ENCODE measurements around the gene NECAB2.

The NECAB2 gene

DNA sequence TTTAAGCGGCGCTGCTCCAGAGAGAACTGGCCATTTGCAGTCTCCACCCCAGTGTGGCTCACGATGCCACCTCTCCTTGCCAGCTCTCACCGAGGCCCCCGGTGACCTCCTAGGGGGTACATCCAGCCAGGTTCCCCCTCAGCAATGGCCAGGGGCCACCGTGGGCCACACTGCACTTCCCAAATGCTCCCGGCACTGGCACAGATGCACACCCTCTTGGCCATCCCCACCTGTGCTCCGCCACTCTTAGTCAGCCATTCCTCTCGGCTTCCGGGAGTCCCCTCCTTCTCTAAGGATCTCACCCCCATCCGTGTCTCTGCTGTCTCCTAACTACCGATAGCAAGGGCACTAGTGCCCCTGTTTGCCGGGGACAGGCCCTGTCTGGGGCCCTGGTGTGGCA, 43.4 kb upstream of the NECAB2 start:
- Histone ChIP-seq H3K27ac (replicated peaks) (no peak overlapping the region), H3K4me3 (replicated peaks; ENCODE audit: insufficient read depth, low read length) (no peak overlapping the region), H3K27me3 (ENCODE audit: insufficient read depth, poor library complexity, severe bottlenecking) (no peaks in the 10 kb centered on the region)
- no peak for DNase-seq (ENCODE audit: low read depth in 1 of 2, low spot score in 1 of 2)
- no peak for TF ChIP-seq GABPA (IDR thresholded peaks at IDR 0.05; ENCODE audit: low read depth)
- TF ChIP-seq, protein P1, sequence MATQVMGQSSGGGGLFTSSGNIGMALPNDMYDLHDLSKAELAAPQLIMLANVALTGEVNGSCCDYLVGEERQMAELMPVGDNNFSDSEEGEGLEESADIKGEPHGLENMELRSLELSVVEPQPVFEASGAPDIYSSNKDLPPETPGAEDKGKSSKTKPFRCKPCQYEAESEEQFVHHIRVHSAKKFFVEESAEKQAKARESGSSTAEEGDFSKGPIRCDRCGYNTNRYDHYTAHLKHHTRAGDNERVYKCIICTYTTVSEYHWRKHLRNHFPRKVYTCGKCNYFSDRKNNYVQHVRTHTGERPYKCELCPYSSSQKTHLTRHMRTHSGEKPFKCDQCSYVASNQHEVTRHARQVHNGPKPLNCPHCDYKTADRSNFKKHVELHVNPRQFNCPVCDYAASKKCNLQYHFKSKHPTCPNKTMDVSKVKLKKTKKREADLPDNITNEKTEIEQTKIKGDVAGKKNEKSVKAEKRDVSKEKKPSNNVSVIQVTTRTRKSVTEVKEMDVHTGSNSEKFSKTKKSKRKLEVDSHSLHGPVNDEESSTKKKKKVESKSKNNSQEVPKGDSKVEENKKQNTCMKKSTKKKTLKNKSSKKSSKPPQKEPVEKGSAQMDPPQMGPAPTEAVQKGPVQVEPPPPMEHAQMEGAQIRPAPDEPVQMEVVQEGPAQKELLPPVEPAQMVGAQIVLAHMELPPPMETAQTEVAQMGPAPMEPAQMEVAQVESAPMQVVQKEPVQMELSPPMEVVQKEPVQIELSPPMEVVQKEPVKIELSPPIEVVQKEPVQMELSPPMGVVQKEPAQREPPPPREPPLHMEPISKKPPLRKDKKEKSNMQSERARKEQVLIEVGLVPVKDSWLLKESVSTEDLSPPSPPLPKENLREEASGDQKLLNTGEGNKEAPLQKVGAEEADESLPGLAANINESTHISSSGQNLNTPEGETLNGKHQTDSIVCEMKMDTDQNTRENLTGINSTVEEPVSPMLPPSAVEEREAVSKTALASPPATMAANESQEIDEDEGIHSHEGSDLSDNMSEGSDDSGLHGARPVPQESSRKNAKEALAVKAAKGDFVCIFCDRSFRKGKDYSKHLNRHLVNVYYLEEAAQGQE (IDR thresholded peaks at IDR 0.05; ENCODE audit: insufficient replicate concordance, low read depth), result no peak
- TF ChIP-seq, protein P2, sequence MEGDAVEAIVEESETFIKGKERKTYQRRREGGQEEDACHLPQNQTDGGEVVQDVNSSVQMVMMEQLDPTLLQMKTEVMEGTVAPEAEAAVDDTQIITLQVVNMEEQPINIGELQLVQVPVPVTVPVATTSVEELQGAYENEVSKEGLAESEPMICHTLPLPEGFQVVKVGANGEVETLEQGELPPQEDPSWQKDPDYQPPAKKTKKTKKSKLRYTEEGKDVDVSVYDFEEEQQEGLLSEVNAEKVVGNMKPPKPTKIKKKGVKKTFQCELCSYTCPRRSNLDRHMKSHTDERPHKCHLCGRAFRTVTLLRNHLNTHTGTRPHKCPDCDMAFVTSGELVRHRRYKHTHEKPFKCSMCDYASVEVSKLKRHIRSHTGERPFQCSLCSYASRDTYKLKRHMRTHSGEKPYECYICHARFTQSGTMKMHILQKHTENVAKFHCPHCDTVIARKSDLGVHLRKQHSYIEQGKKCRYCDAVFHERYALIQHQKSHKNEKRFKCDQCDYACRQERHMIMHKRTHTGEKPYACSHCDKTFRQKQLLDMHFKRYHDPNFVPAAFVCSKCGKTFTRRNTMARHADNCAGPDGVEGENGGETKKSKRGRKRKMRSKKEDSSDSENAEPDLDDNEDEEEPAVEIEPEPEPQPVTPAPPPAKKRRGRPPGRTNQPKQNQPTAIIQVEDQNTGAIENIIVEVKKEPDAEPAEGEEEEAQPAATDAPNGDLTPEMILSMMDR (IDR thresholded peaks at IDR 0.05; ENCODE audit: insufficient read depth, low read length), result no peak

DNA sequence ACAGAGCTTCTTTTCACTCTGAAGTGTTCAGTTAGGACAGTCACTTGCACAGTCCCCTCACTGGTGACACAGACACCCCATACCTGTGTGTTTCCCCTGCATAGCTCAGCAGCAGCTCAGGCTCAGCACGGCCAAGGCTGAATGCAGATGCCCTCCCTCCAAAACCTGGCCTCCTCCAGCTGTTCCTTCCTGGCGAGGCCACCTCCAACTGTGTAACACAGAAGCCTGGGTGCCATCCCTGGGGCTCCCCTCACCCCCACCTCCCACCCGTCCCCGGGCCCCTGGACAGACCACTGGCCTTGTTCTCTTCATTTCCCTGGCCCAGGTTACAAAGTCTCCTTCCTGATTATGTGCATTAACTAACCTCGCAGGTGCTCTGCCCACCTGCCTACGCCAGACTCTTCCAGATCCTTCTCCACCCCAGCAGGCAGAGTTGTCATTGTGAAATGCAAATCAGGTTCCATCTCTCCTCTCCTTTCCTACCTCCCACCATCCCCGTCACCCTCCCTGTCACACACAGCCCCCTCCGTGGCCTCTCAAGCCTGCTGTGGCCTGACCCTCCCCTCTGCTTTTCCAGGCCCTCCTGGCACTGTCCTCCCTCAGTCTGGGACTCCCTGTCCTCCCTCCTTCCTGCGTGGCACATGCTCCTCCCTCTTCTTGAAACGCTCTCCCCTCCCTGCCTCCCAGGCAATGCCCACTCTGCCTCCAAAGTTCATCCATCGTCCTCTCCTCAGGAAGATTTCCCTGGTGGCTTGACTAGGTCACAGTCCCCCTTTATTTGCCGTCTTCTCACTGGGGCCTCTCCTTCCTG, 42.7 kb upstream of the NECAB2 start:
- DNase-seq (ENCODE audit: low read depth in 1 of 2, low spot score in 1 of 2), result no peak
- H3K27me3 ChIP-seq (ENCODE audit: insufficient read depth, poor library complexity, severe bottlenecking), result no peaks in the 10 kb centered on the region
- TF ChIP-seq, protein P2 (IDR thresholded peaks at IDR 0.05; ENCODE audit: insufficient read depth, low read length), result no peak
- TF ChIP-seq POLR2AphosphoS5 (IDR thresholded peaks at IDR 0.05; ENCODE audit: low read depth), result no peak
- TF ChIP-seq, protein P1 (IDR thresholded peaks at IDR 0.05; ENCODE audit: insufficient replicate concordance, low read depth), result no peak
- no peak for TF ChIP-seq SPI1 (IDR thresholded peaks at IDR 0.05; ENCODE audit: borderline replicate concordance, low read depth)
- TF ChIP-seq GABPA (IDR thresholded peaks at IDR 0.05; ENCODE audit: low read depth), result no peak
- no peak overlapping the region for H3K4me3 ChIP-seq (replicated peaks; ENCODE audit: insufficient read depth, low read length)
- H3K27ac ChIP-seq (replicated peaks), result no peak overlapping the region

DNA sequence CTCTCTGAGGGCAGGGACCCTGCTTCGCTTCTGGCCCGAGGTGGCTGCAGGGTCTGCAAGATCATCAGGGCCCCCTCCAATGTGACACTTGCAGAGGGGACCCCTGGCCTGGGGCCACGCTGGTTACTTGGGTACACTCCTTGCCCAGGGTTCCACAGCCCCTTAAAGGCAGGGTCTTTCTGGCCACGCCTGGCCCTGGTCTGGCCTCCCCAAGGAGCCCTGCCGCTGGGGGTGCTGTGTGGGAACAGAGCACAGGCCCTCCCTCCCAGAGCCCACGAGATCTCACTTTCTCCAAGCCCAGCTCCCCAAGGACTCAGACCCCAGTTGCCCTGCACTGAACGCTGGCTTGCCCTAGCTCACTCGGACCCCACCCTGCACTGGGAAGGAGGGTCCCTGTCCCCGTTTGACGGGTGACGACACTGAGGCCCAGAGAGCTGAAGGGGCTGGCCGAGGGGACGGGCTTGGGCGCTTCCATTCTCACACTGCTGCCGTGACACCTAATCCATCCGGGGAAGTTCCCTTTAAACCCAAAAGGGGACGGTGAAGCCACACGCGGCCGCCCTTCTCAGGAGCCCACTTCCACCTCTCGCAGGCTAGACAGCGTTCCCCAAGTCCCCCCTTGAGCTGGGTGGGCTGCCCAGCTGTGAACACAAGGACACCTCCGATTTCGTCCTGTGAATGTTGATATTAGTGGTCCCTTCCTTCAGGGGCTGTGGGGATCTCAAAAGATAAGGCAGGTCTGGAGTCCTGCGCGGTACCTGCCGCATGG, 41.9 kb upstream of the NECAB2 start:
- H3K4me3 ChIP-seq (replicated peaks; ENCODE audit: insufficient read depth, low read length), result no peak overlapping the region
- H3K27ac ChIP-seq (replicated peaks), result no peak overlapping the region
- no peaks in the 10 kb centered on the region for H3K27me3 ChIP-seq (ENCODE audit: insufficient read depth, poor library complexity, severe bottlenecking)
- no peak for DNase-seq (ENCODE audit: low read depth in 1 of 2, low spot score in 1 of 2)
- TF ChIP-seq, protein P1 (IDR thresholded peaks at IDR 0.05; ENCODE audit: insufficient replicate concordance, low read depth), result no peak
- TF ChIP-seq, protein P2 (IDR thresholded peaks at IDR 0.05; ENCODE audit: insufficient read depth, low read length), result no peak
- no peak for TF ChIP-seq SPI1 (IDR thresholded peaks at IDR 0.05; ENCODE audit: borderline replicate concordance, low read depth)
- TF ChIP-seq GABPA (IDR thresholded peaks at IDR 0.05; ENCODE audit: low read depth), result no peak
- TF ChIP-seq POLR2AphosphoS5 (IDR thresholded peaks at IDR 0.05; ENCODE audit: low read depth), result no peak
